NCI-H1048 (cell line): ENCODE results near the gene NRXN2.
"Not testable (repeated sequence)": the region's sequence is repeated elsewhere in the genome, so short reads cannot be mapped to it uniquely, and the experiment has no call there.

Experiments
- DNase-seq: peaks from one replicate; lab custom pipeline; 2025; lab: John Stamatoyannopoulos, UW

NRXN2 gene

GRCh38 chr11:64721359-64721699, 1.7 kb downstream of the NRXN2 start:
- no peak for DNase-seq

GRCh38 chr11:64720640-64721358, 2.2 kb downstream of the NRXN2 start:
- no peak for DNase-seq

- no peak for DNase-seq
Observed at GRCh38 chr11:64720167-64720566, 2.8 kb downstream of the NRXN2 start.

GRCh38 chr11:64719406-64719805, 3.6 kb downstream of the NRXN2 start:
- DNase-seq = no peak

- no peak for DNase-seq
Observed at GRCh38 chr11:64718780-64719124, 4.2 kb downstream of the NRXN2 start.

- DNase-seq = no peak
Observed at GRCh38 chr11:64718084-64718779, 4.8 kb downstream of the NRXN2 start.

- no peak for DNase-seq
Observed at GRCh38 chr11:64717268-64717578, 5.8 kb downstream of the NRXN2 start.

- no peak for DNase-seq
Observed at GRCh38 chr11:64716473-64717267, 6.3 kb downstream of the NRXN2 start.

GRCh38 chr11:64715756-64716472, 7.1 kb downstream of the NRXN2 start:
- DNase-seq = no peak

GRCh38 chr11:64715110-64715509, 7.9 kb downstream of the NRXN2 start:
- no peak for DNase-seq

- no peak for DNase-seq
Observed at GRCh38 chr11:64714666-64715065, 8.3 kb downstream of the NRXN2 start.

- DNase-seq = no peak
Observed at GRCh38 chr11:64713781-64714363, 9.1 kb downstream of the NRXN2 start.

GRCh38 chr11:64713016-64713707, 9.8 kb downstream of the NRXN2 start:
- no peak for DNase-seq

GRCh38 chr11:64712430-64713015, 10.5 kb downstream of the NRXN2 start:
- DNase-seq = no peak

- no peak for DNase-seq
Observed at GRCh38 chr11:64711956-64712362, 11.0 kb downstream of the NRXN2 start.

- no peak for DNase-seq
Observed at GRCh38 chr11:64711138-64711955, 11.7 kb downstream of the NRXN2 start.

GRCh38 chr11:64710418-64711137, 12.4 kb downstream of the NRXN2 start:
- DNase-seq = no peak

- DNase-seq = no peak
Observed at GRCh38 chr11:64705501-64705900, 17.5 kb downstream of the NRXN2 start.

GRCh38 chr11:64703048-64703447, 19.9 kb downstream of the NRXN2 start:
- no peak for DNase-seq

- DNase-seq = not testable (repeated sequence)
Observed at GRCh38 chr11:64701956-64702355, 21.0 kb downstream of the NRXN2 start.
